Measurements from ENCODE around the gene SPARCL1.
"Not testable (repeated sequence)": the region's sequence is repeated elsewhere in the genome, so short reads cannot be mapped to it uniquely, and the experiment has no call there.

SPARCL1 gene

GRCh38 chr4:87529187-87529586, at the start of gene SPARCL1:
Gene SPARCL1 (minus strand): TSS chr4:87529376. CDS start chr4:87499574, 29,802 bp downstream.
- no peak for DNase-seq (ENCODE audit: low read depth)
- no peak within 1 kb of the TSS for H3K4me3 ChIP-seq (ENCODE audit: low read depth, low read length)

- no peak for DNase-seq (ENCODE audit: low read depth)
- H3K4me3 ChIP-seq (ENCODE audit: low read depth, low read length): no peak overlapping the region
Measured at GRCh38 chr4:87575983-87576382, 46.8 kb upstream of the SPARCL1 start.

GRCh38 chr4:87575408-87575807, 46.2 kb upstream of the SPARCL1 start:
- H3K4me3 ChIP-seq (ENCODE audit: low read depth, low read length): no peak overlapping the region
- no peak for DNase-seq (ENCODE audit: low read depth)

GRCh38 chr4:87574996-87575395, 45.8 kb upstream of the SPARCL1 start:
- no peak for DNase-seq (ENCODE audit: low read depth)
- no peak overlapping the region for H3K4me3 ChIP-seq (ENCODE audit: low read depth, low read length)

GRCh38 chr4:87574376-87574775, 45.2 kb upstream of the SPARCL1 start:
- H3K4me3 ChIP-seq (ENCODE audit: low read depth, low read length); DNase-seq (ENCODE audit: low read depth): not testable (repeated sequence)

- no peak overlapping the region for H3K4me3 ChIP-seq (ENCODE audit: low read depth, low read length)
- DNase-seq (ENCODE audit: low read depth): no peak
Measured at GRCh38 chr4:87570290-87570805, 41.2 kb upstream of the SPARCL1 start.

- DNase-seq (ENCODE audit: low read depth): no peak
- H3K4me3 ChIP-seq (ENCODE audit: low read depth, low read length): no peak overlapping the region
Measured at GRCh38 chr4:87567191-87567590, 38.0 kb upstream of the SPARCL1 start.

- DNase-seq (ENCODE audit: low read depth): no peak
- no peak overlapping the region for H3K4me3 ChIP-seq (ENCODE audit: low read depth, low read length)
Measured at GRCh38 chr4:87566276-87566675, 37.1 kb upstream of the SPARCL1 start.

- DNase-seq (ENCODE audit: low read depth): no peak
Measured at GRCh38 chr4:87565746-87566145, 36.6 kb upstream of the SPARCL1 start.

GRCh38 chr4:87560802-87561201, 31.6 kb upstream of the SPARCL1 start:
- H3K4me3 ChIP-seq (ENCODE audit: low read depth, low read length): no peak overlapping the region
- no peak for DNase-seq (ENCODE audit: low read depth)

More at GRCh38 chr4:87565746-87566145, 36.6 kb upstream of the SPARCL1 start:
- no peak overlapping the region for H3K4me3 ChIP-seq (ENCODE audit: low read depth, low read length)

- H3K4me3 ChIP-seq (ENCODE audit: low read depth, low read length): no peak overlapping the region
- no peak for DNase-seq (ENCODE audit: low read depth)
Measured at GRCh38 chr4:87559090-87559837, 30.1 kb upstream of the SPARCL1 start.

- DNase-seq (ENCODE audit: low read depth): no peak
- H3K4me3 ChIP-seq (ENCODE audit: low read depth, low read length): no peak overlapping the region
Measured at GRCh38 chr4:87557348-87557747, 28.2 kb upstream of the SPARCL1 start.

GRCh38 chr4:87555773-87556619, 26.8 kb upstream of the SPARCL1 start:
- no peak overlapping the region for H3K4me3 ChIP-seq (ENCODE audit: low read depth, low read length)
- peak; percentile 82 for DNase-seq (ENCODE audit: low read depth)

- no peak for DNase-seq (ENCODE audit: low read depth)
- no peak overlapping the region for H3K4me3 ChIP-seq (ENCODE audit: low read depth, low read length)
Measured at GRCh38 chr4:87553182-87553581, 24.0 kb upstream of the SPARCL1 start.

- H3K4me3 ChIP-seq (ENCODE audit: low read depth, low read length): no peak overlapping the region
- DNase-seq (ENCODE audit: low read depth): no peak
Measured at GRCh38 chr4:87551361-87551760, 22.2 kb upstream of the SPARCL1 start.

- no peak overlapping the region for H3K4me3 ChIP-seq (ENCODE audit: low read depth, low read length)
- no peak for DNase-seq (ENCODE audit: low read depth)
Measured at GRCh38 chr4:87547016-87547708, 18.0 kb upstream of the SPARCL1 start.

- DNase-seq (ENCODE audit: low read depth): no peak
- H3K4me3 ChIP-seq (ENCODE audit: low read depth, low read length): no peak overlapping the region
Measured at GRCh38 chr4:87545052-87545451, 15.9 kb upstream of the SPARCL1 start.

GRCh38 chr4:87543835-87544461, 14.8 kb upstream of the SPARCL1 start:
- peak; percentile 37 for DNase-seq (ENCODE audit: low read depth)
- H3K4me3 ChIP-seq (ENCODE audit: low read depth, low read length): no peak overlapping the region

GRCh38 chr4:87542734-87543312, 13.6 kb upstream of the SPARCL1 start:
- DNase-seq (ENCODE audit: low read depth): no peak
- no peak overlapping the region for H3K4me3 ChIP-seq (ENCODE audit: low read depth, low read length)
